HEK293 (cell line): ENCODE measurements around the gene TWSG1.

ENCODE experiments used
- HOXA7 ChIP-seq: sonication (generic); formaldehyde crosslinking; IDR thresholded peaks from 2 replicates; pipeline ENCODE4 v1.8.1; 2022; ENCODE audit warnings: missing genetic modification reagents, borderline replicate concordance
- YY1 ChIP-seq: fragments of 450-650 bp; formaldehyde crosslinking; IDR thresholded peaks from 2 replicates; pipeline ENCODE4 v1.5.1; 2018; ENCODE audit warnings: missing biosample characterization, missing genetic modification characterization
- ZNF19 ChIP-seq: fragments of 450-650 bp; formaldehyde crosslinking; IDR thresholded peaks from 2 replicates; pipeline ENCODE4; 2016; ENCODE audit warnings: missing biosample characterization, missing genetic modification characterization, low read depth
- ZNF24 ChIP-seq: fragments of 450-650 bp; formaldehyde crosslinking; IDR thresholded peaks from 2 replicates; pipeline ENCODE4 v1.5.1; 2016; ENCODE audit warnings: missing biosample characterization, missing genetic modification characterization
- ZNF335 ChIP-seq: fragments of 450-650 bp; formaldehyde crosslinking; conservative IDR thresholded peaks from 2 replicates; pipeline ENCODE4 v1.5.1; 2016; ENCODE audit warnings: missing biosample characterization, missing genetic modification characterization
- ZNF530 ChIP-seq: fragments of 450-650 bp; formaldehyde crosslinking; IDR thresholded peaks from 2 replicates; pipeline ENCODE4 v1.5.1; 2016; ENCODE audit warnings: low read depth, missing biosample characterization, missing genetic modification characterization
- ZNF549 ChIP-seq: fragments of 450-650 bp; IDR thresholded peaks from 2 replicates; pipeline ENCODE4 v1.5.1; 2018; ENCODE audit warnings: missing biosample characterization, missing genetic modification characterization, mild to moderate bottlenecking, inconsistent platforms, moderate library complexity
- ZNF555 ChIP-seq: fragments of 450-650 bp; formaldehyde crosslinking; conservative IDR thresholded peaks from 2 replicates; pipeline ENCODE4 v1.5.1; 2017; ENCODE audit warnings: missing biosample characterization, mild to moderate bottlenecking, missing genetic modification characterization, inconsistent platforms
- ZNF629 ChIP-seq: fragments of 450-650 bp; formaldehyde crosslinking; IDR thresholded peaks from 2 replicates; pipeline ENCODE4 v1.5.1; 2017; ENCODE audit warnings: missing biosample characterization, missing genetic modification characterization
- TF ChIP-seq, protein P1 (sequence below): fragments of 450-650 bp; formaldehyde crosslinking; IDR thresholded peaks from 2 replicates; pipeline ENCODE4 v1.5.1; 2016; ENCODE audit warnings: missing biosample characterization, missing genetic modification characterization
- TF ChIP-seq, protein P2 (sequence below): fragments of 450-650 bp; formaldehyde crosslinking; IDR thresholded peaks from 2 replicates; pipeline ENCODE4 v1.5.1; 2017; ENCODE audit warnings: missing biosample characterization, missing genetic modification characterization
- TF ChIP-seq, protein P3 (sequence below): sonication (generic); formaldehyde crosslinking; IDR thresholded peaks from 2 replicates; pipeline ENCODE4 v1.8.1; 2022; ENCODE audit warnings: mild to moderate bottlenecking, moderate library complexity, missing genetic modification reagents
- TF ChIP-seq, protein P4 (sequence below): fragments of 450-650 bp; formaldehyde crosslinking; IDR thresholded peaks from 2 replicates; pipeline ENCODE4 v1.5.1; 2016; ENCODE audit warnings: missing biosample characterization, missing genetic modification characterization
- TF ChIP-seq, protein P5 (sequence below): fragments of 450-650 bp; IDR thresholded peaks from 2 replicates; pipeline ENCODE4 v1.5.1; 2018; ENCODE audit warnings: missing biosample characterization, mild to moderate bottlenecking, missing genetic modification characterization

DNA sequence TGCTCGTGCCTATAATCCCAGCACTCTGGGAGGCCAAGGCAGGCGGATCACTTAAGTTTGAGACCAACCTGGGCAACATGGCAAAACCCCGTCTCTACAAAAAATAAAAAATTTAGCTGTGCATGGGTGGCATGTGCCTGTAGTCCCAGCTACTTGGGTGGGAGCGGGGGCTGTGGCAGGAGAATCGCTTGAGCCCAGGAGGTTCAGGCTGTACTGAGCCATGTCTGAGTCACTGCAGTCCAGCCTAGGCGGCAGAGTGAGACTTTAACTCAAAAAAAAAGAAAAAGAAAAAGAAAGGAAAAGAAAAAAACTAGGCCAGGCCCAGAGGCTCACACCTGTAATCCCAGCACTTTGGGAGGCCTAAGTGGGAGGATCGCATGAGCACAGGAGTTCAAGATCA, 30.8 kb downstream of the TWSG1 start:
- no peak for TF ChIP-seq ZNF19 (tag by site-specific recombination)
- TF ChIP-seq, protein P1, sequence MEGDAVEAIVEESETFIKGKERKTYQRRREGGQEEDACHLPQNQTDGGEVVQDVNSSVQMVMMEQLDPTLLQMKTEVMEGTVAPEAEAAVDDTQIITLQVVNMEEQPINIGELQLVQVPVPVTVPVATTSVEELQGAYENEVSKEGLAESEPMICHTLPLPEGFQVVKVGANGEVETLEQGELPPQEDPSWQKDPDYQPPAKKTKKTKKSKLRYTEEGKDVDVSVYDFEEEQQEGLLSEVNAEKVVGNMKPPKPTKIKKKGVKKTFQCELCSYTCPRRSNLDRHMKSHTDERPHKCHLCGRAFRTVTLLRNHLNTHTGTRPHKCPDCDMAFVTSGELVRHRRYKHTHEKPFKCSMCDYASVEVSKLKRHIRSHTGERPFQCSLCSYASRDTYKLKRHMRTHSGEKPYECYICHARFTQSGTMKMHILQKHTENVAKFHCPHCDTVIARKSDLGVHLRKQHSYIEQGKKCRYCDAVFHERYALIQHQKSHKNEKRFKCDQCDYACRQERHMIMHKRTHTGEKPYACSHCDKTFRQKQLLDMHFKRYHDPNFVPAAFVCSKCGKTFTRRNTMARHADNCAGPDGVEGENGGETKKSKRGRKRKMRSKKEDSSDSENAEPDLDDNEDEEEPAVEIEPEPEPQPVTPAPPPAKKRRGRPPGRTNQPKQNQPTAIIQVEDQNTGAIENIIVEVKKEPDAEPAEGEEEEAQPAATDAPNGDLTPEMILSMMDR (tag by site-specific recombination): no peak
- TF ChIP-seq, protein P2, sequence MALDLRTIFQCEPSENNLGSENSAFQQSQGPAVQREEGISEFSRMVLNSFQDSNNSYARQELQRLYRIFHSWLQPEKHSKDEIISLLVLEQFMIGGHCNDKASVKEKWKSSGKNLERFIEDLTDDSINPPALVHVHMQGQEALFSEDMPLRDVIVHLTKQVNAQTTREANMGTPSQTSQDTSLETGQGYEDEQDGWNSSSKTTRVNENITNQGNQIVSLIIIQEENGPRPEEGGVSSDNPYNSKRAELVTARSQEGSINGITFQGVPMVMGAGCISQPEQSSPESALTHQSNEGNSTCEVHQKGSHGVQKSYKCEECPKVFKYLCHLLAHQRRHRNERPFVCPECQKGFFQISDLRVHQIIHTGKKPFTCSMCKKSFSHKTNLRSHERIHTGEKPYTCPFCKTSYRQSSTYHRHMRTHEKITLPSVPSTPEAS: no peak
- TF ChIP-seq, protein P3, sequence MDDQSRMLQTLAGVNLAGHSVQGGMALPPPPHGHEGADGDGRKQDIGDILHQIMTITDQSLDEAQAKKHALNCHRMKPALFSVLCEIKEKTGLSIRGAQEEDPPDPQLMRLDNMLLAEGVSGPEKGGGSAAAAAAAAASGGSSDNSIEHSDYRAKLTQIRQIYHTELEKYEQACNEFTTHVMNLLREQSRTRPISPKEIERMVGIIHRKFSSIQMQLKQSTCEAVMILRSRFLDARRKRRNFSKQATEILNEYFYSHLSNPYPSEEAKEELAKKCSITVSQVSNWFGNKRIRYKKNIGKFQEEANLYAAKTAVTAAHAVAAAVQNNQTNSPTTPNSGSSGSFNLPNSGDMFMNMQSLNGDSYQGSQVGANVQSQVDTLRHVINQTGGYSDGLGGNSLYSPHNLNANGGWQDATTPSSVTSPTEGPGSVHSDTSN (CRISPR knock-in tag): no peak
- no peak for TF ChIP-seq HOXA7
- no peak for TF ChIP-seq ZNF335 (tag by site-specific recombination)
- TF ChIP-seq, protein P4, sequence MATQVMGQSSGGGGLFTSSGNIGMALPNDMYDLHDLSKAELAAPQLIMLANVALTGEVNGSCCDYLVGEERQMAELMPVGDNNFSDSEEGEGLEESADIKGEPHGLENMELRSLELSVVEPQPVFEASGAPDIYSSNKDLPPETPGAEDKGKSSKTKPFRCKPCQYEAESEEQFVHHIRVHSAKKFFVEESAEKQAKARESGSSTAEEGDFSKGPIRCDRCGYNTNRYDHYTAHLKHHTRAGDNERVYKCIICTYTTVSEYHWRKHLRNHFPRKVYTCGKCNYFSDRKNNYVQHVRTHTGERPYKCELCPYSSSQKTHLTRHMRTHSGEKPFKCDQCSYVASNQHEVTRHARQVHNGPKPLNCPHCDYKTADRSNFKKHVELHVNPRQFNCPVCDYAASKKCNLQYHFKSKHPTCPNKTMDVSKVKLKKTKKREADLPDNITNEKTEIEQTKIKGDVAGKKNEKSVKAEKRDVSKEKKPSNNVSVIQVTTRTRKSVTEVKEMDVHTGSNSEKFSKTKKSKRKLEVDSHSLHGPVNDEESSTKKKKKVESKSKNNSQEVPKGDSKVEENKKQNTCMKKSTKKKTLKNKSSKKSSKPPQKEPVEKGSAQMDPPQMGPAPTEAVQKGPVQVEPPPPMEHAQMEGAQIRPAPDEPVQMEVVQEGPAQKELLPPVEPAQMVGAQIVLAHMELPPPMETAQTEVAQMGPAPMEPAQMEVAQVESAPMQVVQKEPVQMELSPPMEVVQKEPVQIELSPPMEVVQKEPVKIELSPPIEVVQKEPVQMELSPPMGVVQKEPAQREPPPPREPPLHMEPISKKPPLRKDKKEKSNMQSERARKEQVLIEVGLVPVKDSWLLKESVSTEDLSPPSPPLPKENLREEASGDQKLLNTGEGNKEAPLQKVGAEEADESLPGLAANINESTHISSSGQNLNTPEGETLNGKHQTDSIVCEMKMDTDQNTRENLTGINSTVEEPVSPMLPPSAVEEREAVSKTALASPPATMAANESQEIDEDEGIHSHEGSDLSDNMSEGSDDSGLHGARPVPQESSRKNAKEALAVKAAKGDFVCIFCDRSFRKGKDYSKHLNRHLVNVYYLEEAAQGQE (tag by site-specific recombination): no peak
- TF ChIP-seq, protein P5, sequence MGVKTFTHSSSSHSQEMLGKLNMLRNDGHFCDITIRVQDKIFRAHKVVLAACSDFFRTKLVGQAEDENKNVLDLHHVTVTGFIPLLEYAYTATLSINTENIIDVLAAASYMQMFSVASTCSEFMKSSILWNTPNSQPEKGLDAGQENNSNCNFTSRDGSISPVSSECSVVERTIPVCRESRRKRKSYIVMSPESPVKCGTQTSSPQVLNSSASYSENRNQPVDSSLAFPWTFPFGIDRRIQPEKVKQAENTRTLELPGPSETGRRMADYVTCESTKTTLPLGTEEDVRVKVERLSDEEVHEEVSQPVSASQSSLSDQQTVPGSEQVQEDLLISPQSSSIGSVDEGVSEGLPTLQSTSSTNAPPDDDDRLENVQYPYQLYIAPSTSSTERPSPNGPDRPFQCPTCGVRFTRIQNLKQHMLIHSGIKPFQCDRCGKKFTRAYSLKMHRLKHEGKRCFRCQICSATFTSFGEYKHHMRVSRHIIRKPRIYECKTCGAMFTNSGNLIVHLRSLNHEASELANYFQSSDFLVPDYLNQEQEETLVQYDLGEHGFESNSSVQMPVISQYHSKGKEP (tag by site-specific recombination): no peak
- TF ChIP-seq YY1 (tag by site-specific recombination): no peak
- TF ChIP-seq ZNF530 (tag by site-specific recombination): no peak
- TF ChIP-seq ZNF24 (tag by site-specific recombination): no peak
- no peak for TF ChIP-seq ZNF549 (tag by site-specific recombination)
- no peak for TF ChIP-seq ZNF629 (tag by site-specific recombination)
- no peak for TF ChIP-seq ZNF555 (tag by site-specific recombination)
